Measurements from ENCODE around the gene ZSWIM6.

DNA sequence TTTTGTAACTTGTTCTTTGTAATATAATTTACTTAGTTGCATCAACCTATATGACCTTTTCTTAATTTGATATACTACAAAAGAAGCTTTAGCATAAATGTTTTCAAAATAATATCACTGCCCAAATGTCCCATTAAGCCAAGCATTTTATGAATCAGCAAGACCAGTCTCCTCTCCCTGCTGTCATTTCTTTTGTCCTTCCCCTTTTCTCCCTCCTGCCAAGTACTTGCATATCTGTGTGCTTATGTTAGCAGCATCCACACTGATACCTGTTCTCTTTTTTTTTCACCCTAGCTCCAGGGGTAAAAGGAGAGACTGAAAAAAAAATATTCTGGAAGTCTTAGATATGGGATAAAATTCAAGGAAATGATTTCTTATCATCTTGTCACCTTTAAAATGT is 69.7 kb downstream of the ZSWIM6 start:
- TF ChIP-seq, protein P1, sequence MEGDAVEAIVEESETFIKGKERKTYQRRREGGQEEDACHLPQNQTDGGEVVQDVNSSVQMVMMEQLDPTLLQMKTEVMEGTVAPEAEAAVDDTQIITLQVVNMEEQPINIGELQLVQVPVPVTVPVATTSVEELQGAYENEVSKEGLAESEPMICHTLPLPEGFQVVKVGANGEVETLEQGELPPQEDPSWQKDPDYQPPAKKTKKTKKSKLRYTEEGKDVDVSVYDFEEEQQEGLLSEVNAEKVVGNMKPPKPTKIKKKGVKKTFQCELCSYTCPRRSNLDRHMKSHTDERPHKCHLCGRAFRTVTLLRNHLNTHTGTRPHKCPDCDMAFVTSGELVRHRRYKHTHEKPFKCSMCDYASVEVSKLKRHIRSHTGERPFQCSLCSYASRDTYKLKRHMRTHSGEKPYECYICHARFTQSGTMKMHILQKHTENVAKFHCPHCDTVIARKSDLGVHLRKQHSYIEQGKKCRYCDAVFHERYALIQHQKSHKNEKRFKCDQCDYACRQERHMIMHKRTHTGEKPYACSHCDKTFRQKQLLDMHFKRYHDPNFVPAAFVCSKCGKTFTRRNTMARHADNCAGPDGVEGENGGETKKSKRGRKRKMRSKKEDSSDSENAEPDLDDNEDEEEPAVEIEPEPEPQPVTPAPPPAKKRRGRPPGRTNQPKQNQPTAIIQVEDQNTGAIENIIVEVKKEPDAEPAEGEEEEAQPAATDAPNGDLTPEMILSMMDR (conservative IDR thresholded peaks at IDR 0.05; ENCODE audit: low read depth in 2 of 2), result no peak
- TF ChIP-seq EZH2phosphoT487 (IDR thresholded peaks at IDR 0.05; ENCODE audit: unreplicated experiment), result no peak
- TF ChIP-seq EZH2 (IDR thresholded peaks at IDR 0.05; ENCODE audit: low read depth, unreplicated experiment), result no peak
- no peak for TF ChIP-seq ZNF114 (CRISPR knock-in tag; IDR thresholded peaks at IDR 0.05)
- no peak for TF ChIP-seq POLR2AphosphoS5 (IDR thresholded peaks at IDR 0.05; ENCODE audit: low read depth)
- TF ChIP-seq CREB1 (CRISPR knock-in tag; IDR thresholded peaks at IDR 0.05; ENCODE audit: low read depth), result no peak
- TF ChIP-seq JUNB (IDR thresholded peaks at IDR 0.05; ENCODE audit: unreplicated experiment), result no peak
- TF ChIP-seq, protein P2, sequence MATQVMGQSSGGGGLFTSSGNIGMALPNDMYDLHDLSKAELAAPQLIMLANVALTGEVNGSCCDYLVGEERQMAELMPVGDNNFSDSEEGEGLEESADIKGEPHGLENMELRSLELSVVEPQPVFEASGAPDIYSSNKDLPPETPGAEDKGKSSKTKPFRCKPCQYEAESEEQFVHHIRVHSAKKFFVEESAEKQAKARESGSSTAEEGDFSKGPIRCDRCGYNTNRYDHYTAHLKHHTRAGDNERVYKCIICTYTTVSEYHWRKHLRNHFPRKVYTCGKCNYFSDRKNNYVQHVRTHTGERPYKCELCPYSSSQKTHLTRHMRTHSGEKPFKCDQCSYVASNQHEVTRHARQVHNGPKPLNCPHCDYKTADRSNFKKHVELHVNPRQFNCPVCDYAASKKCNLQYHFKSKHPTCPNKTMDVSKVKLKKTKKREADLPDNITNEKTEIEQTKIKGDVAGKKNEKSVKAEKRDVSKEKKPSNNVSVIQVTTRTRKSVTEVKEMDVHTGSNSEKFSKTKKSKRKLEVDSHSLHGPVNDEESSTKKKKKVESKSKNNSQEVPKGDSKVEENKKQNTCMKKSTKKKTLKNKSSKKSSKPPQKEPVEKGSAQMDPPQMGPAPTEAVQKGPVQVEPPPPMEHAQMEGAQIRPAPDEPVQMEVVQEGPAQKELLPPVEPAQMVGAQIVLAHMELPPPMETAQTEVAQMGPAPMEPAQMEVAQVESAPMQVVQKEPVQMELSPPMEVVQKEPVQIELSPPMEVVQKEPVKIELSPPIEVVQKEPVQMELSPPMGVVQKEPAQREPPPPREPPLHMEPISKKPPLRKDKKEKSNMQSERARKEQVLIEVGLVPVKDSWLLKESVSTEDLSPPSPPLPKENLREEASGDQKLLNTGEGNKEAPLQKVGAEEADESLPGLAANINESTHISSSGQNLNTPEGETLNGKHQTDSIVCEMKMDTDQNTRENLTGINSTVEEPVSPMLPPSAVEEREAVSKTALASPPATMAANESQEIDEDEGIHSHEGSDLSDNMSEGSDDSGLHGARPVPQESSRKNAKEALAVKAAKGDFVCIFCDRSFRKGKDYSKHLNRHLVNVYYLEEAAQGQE (IDR thresholded peaks at IDR 0.05; ENCODE audit: unreplicated experiment), result no peak
- TF ChIP-seq NANOG (IDR thresholded peaks at IDR 0.05; ENCODE audit: borderline replicate concordance), result no peak
- TF ChIP-seq, protein P3, sequence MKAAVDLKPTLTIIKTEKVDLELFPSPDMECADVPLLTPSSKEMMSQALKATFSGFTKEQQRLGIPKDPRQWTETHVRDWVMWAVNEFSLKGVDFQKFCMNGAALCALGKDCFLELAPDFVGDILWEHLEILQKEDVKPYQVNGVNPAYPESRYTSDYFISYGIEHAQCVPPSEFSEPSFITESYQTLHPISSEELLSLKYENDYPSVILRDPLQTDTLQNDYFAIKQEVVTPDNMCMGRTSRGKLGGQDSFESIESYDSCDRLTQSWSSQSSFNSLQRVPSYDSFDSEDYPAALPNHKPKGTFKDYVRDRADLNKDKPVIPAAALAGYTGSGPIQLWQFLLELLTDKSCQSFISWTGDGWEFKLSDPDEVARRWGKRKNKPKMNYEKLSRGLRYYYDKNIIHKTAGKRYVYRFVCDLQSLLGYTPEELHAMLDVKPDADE (IDR thresholded peaks at IDR 0.05), result no peak

Measured in GM23338 (cell line).